Immature natural killer cell (primary cell): ENCODE results near the gene SORCS2. TPM values are rescaled to one million over a fixed set of nuclear protein-coding genes. Genes with fewer than 3 reads are reported as not detected.

Experiments used
- DNase-seq, 3 donors: peaks; one replicate each; pipeline ENCODE4 v3.0.0; 2022; ENCODE audit warnings: mixed read lengths in 1 of 3
- H3K27ac Mint-ChIP-seq, 6 donors: one replicate each; pipeline ENCODE4 v1.8.0; 2020; ENCODE audit warnings: mixed read lengths in 6 of 6, mild to moderate bottlenecking in 5 of 6, inconsistent platforms in 4 of 6, moderate library complexity in 3 of 6
- H3K27me3 Mint-ChIP-seq, 3 donors: one replicate each; pipeline ENCODE4 v1.8.0; 2020 to 2021; ENCODE audit warnings: low read depth in 3 of 3, mild to moderate bottlenecking in 3 of 3, mixed read lengths in 3 of 3, moderate library complexity in 3 of 3, inconsistent platforms in 1 of 3
- H3K36me3 Mint-ChIP-seq, 3 donors: one replicate each; pipeline ENCODE4 v1.8.0; 2020; ENCODE audit warnings: mixed read lengths in 3 of 3, inconsistent platforms in 2 of 3, mild to moderate bottlenecking in 2 of 3
- H3K4me1 Mint-ChIP-seq, 2 donors: one replicate each; pipeline ENCODE4 v1.8.0; 2020; ENCODE audit warnings: inconsistent platforms in 2 of 2, mild to moderate bottlenecking in 2 of 2, mixed read lengths in 2 of 2, moderate library complexity in 1 of 2
- H3K4me3 Mint-ChIP-seq, 5 donors: one replicate each; pipeline ENCODE4 v1.8.0; 2020; ENCODE audit warnings: mild to moderate bottlenecking in 5 of 5, mixed read lengths in 5 of 5, inconsistent platforms in 3 of 5, moderate library complexity in 3 of 5
- H3K9me3 Mint-ChIP-seq, 6 donors: one replicate each; pipeline ENCODE4 v1.8.0; 2020; ENCODE audit warnings: mild to moderate bottlenecking in 6 of 6, mixed read lengths in 6 of 6, inconsistent platforms in 4 of 6, moderate library complexity in 3 of 6
- polyA plus RNA-seq, 3 donors: library from polyadenylated mRNA; unstranded; fragments of 300-500 nt; fragmentation: Illumina TruSeq; gene quantifications; one replicate each; pipeline ENCODE4 v1.2.3, GENCODE V29; 2021

Gene SORCS2
- polyA plus RNA-seq, 3 donors from 2014 or later: 0.04 to 0.16 TPM; not detected in 1

GRCh38 chr4:7381890-7382633 is 189.7 kb downstream of the SORCS2 start:
- no peak overlapping the region for H3K4me3 Mint-ChIP-seq
- H3K9me3 Mint-ChIP-seq: no peaks in the 10 kb centered on the region
- H3K27ac Mint-ChIP-seq: peak overlapping the region in 1 of 6 donors; percentile 27
- no peaks in the 10 kb centered on the region for H3K36me3 Mint-ChIP-seq
- peaks cover 12 to 17% (median 14%) of the 10 kb centered on the region in 3 donors for H3K27me3 Mint-ChIP-seq
- peaks cover 10% of the 10 kb centered on the region in 2 donors for H3K4me1 Mint-ChIP-seq
- no peak for DNase-seq

GRCh38 chr4:7382634-7383014 is 190.3 kb downstream of the SORCS2 start:
- Mint-ChIP-seq H3K4me3 (no peak overlapping the region), H3K27me3 (peaks cover 10 to 17% (median 14%) of the 10 kb centered on the region in 3 donors), H3K9me3 (no peaks in the 10 kb centered on the region), H3K4me1 (peaks cover 4% of the 10 kb centered on the region in 2 donors), H3K27ac (no peak overlapping the region), H3K36me3 (no peaks in the 10 kb centered on the region)
- no peak for DNase-seq

- no peaks in the 10 kb centered on the region for H3K36me3 Mint-ChIP-seq
- no peak for DNase-seq
Measured at GRCh38 chr4:7383266-7383665, 190.9 kb downstream of the SORCS2 start.

GRCh38 chr4:7384003-7384928 is 191.9 kb downstream of the SORCS2 start:
- H3K27ac Mint-ChIP-seq: no peak overlapping the region
- no peaks in the 10 kb centered on the region for H3K9me3 Mint-ChIP-seq
- H3K27me3 Mint-ChIP-seq: peaks cover 0 to 12% (median 11%) of the 10 kb centered on the region in 3 donors
- H3K4me1 Mint-ChIP-seq: no peaks in the 10 kb centered on the region
- no peak overlapping the region for H3K4me3 Mint-ChIP-seq
- DNase-seq: no peak
- no peaks in the 10 kb centered on the region for H3K36me3 Mint-ChIP-seq

More at GRCh38 chr4:7383266-7383665, 190.9 kb downstream of the SORCS2 start:
- no peak overlapping the region for H3K4me3 Mint-ChIP-seq
- H3K27ac Mint-ChIP-seq: no peak overlapping the region
- peaks cover 3 to 16% (median 15%) of the 10 kb centered on the region in 3 donors for H3K27me3 Mint-ChIP-seq
- no peaks in the 10 kb centered on the region for H3K9me3 Mint-ChIP-seq
- H3K4me1 Mint-ChIP-seq: no peaks in the 10 kb centered on the region

GRCh38 chr4:7384929-7385890 is 192.9 kb downstream of the SORCS2 start:
- DNase-seq: no peak
- Mint-ChIP-seq H3K27me3 (peaks cover 0 to 13% (median 13%) of the 10 kb centered on the region in 3 donors), H3K4me3 (no peak overlapping the region), H3K4me1 (no peaks in the 10 kb centered on the region), H3K27ac (no peak overlapping the region), H3K9me3 (no peaks in the 10 kb centered on the region), H3K36me3 (no peaks in the 10 kb centered on the region)

GRCh38 chr4:7387925-7388324 is 195.6 kb downstream of the SORCS2 start:
- H3K4me1 Mint-ChIP-seq: no peaks in the 10 kb centered on the region
- peaks cover 4 to 20% (median 10%) of the 10 kb centered on the region in 3 donors for H3K27me3 Mint-ChIP-seq
- no peaks in the 10 kb centered on the region for H3K9me3 Mint-ChIP-seq
- no peak overlapping the region for H3K4me3 Mint-ChIP-seq
- H3K36me3 Mint-ChIP-seq: no peaks in the 10 kb centered on the region
- peak overlapping the region in 1 of 6 donors; percentile 7 for H3K27ac Mint-ChIP-seq
- DNase-seq: no peak

- no peaks in the 10 kb centered on the region for H3K9me3 Mint-ChIP-seq
- no peaks in the 10 kb centered on the region for H3K4me1 Mint-ChIP-seq
- no peak overlapping the region for H3K27ac Mint-ChIP-seq
- no peak for DNase-seq
- peaks cover 6 to 20% (median 12%) of the 10 kb centered on the region in 3 donors for H3K27me3 Mint-ChIP-seq
- H3K36me3 Mint-ChIP-seq: no peaks in the 10 kb centered on the region
- no peak overlapping the region for H3K4me3 Mint-ChIP-seq
Measured at GRCh38 chr4:7388627-7389026, 196.3 kb downstream of the SORCS2 start.

GRCh38 chr4:7389101-7389701 is 196.9 kb downstream of the SORCS2 start:
- Mint-ChIP-seq H3K27me3 (peaks cover 6 to 20% (median 12%) of the 10 kb centered on the region in 3 donors), H3K4me3 (no peak overlapping the region), H3K27ac (no peak overlapping the region), H3K9me3 (no peaks in the 10 kb centered on the region), H3K4me1 (no peaks in the 10 kb centered on the region), H3K36me3 (no peaks in the 10 kb centered on the region)
- no peak for DNase-seq

GRCh38 chr4:7389719-7390118 is 197.4 kb downstream of the SORCS2 start:
- Mint-ChIP-seq H3K27me3 (peaks cover 6 to 22% (median 12%) of the 10 kb centered on the region in 3 donors), H3K9me3 (no peaks in the 10 kb centered on the region), H3K36me3 (no peaks in the 10 kb centered on the region), H3K4me3 (no peak overlapping the region), H3K4me1 (no peaks in the 10 kb centered on the region), H3K27ac (no peak overlapping the region)
- DNase-seq: no peak

- H3K27me3 Mint-ChIP-seq: peaks cover 6 to 21% (median 12%) of the 10 kb centered on the region in 3 donors
- H3K27ac Mint-ChIP-seq: no peak overlapping the region
- no peak overlapping the region for H3K4me3 Mint-ChIP-seq
- H3K4me1 Mint-ChIP-seq: no peaks in the 10 kb centered on the region
- H3K9me3 Mint-ChIP-seq: no peaks in the 10 kb centered on the region
- DNase-seq: no peak
- H3K36me3 Mint-ChIP-seq: no peaks in the 10 kb centered on the region
Measured at GRCh38 chr4:7390336-7390735, 198.0 kb downstream of the SORCS2 start.

- no peaks in the 10 kb centered on the region for H3K9me3 Mint-ChIP-seq
- no peaks in the 10 kb centered on the region for H3K4me1 Mint-ChIP-seq
- no peaks in the 10 kb centered on the region for H3K36me3 Mint-ChIP-seq
- H3K4me3 Mint-ChIP-seq: no peak overlapping the region
- peaks cover 6 to 21% (median 12%) of the 10 kb centered on the region in 3 donors for H3K27me3 Mint-ChIP-seq
- H3K27ac Mint-ChIP-seq: no peak overlapping the region
- no peak for DNase-seq
Measured at GRCh38 chr4:7390906-7391636, 198.7 kb downstream of the SORCS2 start.

- Mint-ChIP-seq H3K36me3 (no peaks in the 10 kb centered on the region), H3K4me1 (no peaks in the 10 kb centered on the region), H3K9me3 (no peaks in the 10 kb centered on the region), H3K27me3 (peaks cover 7 to 23% (median 12%) of the 10 kb centered on the region in 3 donors), H3K27ac (no peak overlapping the region), H3K4me3 (no peak overlapping the region)
- no peak for DNase-seq
Measured at GRCh38 chr4:7391637-7392437, 199.5 kb downstream of the SORCS2 start.
